ENCODE results near the gene SUSD3. TPM values are rescaled to one million over a fixed set of nuclear protein-coding genes. Genes with fewer than 3 reads are reported as not detected.

The SUSD3 gene
- polyA plus RNA-seq, 1 donor from 2014 or later, result 96.3 TPM

- H3K4me3 Mint-ChIP-seq, result peak overlapping the region in 1 of 4 donors; percentile 32
- peak overlapping the region in 2 of 3 donors; percentile 10 to 86 for H3K27ac Mint-ChIP-seq
- peaks cover 1% of the 10 kb centered on the region for H3K36me3 Mint-ChIP-seq
- no peaks in the 10 kb centered on the region for H3K27me3 Mint-ChIP-seq
- H3K9me3 Mint-ChIP-seq, result no peaks in the 10 kb centered on the region
- peaks cover 12 to 17% (median 14%) of the 10 kb centered on the region in 3 donors for H3K4me1 Mint-ChIP-seq
These were observed 61.1 kb downstream of the SUSD3 start for GRCh38 chr9:93119703-93119952.

- Mint-ChIP-seq H3K27me3 (no peaks in the 10 kb centered on the region), H3K4me3 (peak overlapping the region; percentile 9 to 85 (median 72)), H3K36me3 (peaks cover 1% of the 10 kb centered on the region), H3K9me3 (no peaks in the 10 kb centered on the region), H3K27ac (peak overlapping the region in 2 of 3 donors; percentile 10 to 86), H3K4me1 (peaks cover 10 to 17% (median 14%) of the 10 kb centered on the region in 3 donors)
These were observed 61.7 kb downstream of the SUSD3 start for GRCh38 chr9:93119953-93120845.

GRCh38 chr9:93120846-93121315 is 62.4 kb downstream of the SUSD3 start:
- Mint-ChIP-seq H3K4me3 (no peak overlapping the region), H3K36me3 (peaks cover 1% of the 10 kb centered on the region), H3K9me3 (no peaks in the 10 kb centered on the region), H3K27ac (peak overlapping the region in 1 of 3 donors; percentile 48), H3K27me3 (no peaks in the 10 kb centered on the region), H3K4me1 (peaks cover 10 to 17% (median 14%) of the 10 kb centered on the region in 3 donors)

DNA sequence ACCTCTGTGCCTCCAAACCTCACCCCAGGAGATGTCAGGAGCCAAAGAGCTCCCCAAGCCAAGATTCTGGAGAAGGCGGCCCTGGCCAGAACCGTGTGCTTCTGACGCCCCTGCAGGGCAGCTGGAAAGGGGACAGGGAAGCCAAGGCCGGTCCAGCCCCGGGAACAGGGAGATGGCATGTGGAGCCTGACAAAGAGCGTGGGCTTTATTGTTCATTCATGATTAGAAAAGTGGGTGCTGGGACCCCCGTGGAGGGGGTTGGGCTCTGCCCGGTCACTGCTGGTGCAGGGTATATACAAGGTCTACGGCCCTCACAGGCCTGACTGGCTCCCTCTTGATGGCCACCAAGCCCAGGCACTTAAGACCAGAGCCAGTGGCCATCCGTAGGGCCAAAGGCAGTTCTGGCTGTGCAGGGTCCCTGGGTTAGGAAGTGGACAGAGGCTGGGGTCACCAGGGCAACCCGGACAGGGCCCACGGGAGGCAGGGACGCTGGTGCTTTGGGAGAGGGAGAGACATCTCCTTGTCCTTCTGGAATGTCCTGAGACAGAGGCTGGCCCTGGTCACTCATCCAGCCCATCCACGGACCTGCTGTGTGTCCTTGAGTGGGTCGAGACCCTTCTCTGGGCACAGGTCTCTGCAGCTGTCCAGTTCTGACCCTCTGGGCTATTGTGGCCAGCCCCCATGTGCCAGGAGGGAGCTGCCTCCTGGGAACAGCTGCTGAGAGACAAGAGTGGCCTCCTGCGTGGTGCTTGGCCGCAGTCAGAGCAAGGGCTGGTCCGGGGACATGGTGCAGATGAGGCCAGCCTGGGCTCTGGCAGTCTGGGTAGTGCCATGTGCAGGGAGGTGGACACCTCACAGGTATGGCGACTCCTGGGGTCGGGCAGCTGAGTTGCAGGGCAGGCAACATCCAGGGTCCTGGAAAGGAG is 63.1 kb downstream of the SUSD3 start:
- Mint-ChIP-seq H3K4me1 (peaks cover 12 to 17% (median 16%) of the 10 kb centered on the region in 3 donors), H3K36me3 (peaks cover 1% of the 10 kb centered on the region), H3K4me3 (no peak overlapping the region), H3K27ac (peak overlapping the region in 1 of 3 donors; percentile 48), H3K9me3 (no peaks in the 10 kb centered on the region), H3K27me3 (no peaks in the 10 kb centered on the region)

GRCh38 chr9:93122721-93123221 is 64.3 kb downstream of the SUSD3 start:
- Mint-ChIP-seq H3K4me1 (peaks cover 15 to 17% (median 16%) of the 10 kb centered on the region in 3 donors), H3K9me3 (no peaks in the 10 kb centered on the region)

GRCh38 chr9:93123561-93124283 is 65.2 kb downstream of the SUSD3 start:
- Mint-ChIP-seq H3K4me1 (peaks cover 11 to 17% (median 16%) of the 10 kb centered on the region in 3 donors), H3K27me3 (no peaks in the 10 kb centered on the region), H3K27ac (no peak overlapping the region), H3K4me3 (no peak overlapping the region), H3K9me3 (no peaks in the 10 kb centered on the region), H3K36me3 (peaks cover 1% of the 10 kb centered on the region)

More at GRCh38 chr9:93122721-93123221, 64.3 kb downstream of the SUSD3 start:
- H3K27me3 Mint-ChIP-seq, result no peaks in the 10 kb centered on the region
- H3K36me3 Mint-ChIP-seq, result peaks cover 1% of the 10 kb centered on the region
- H3K4me3 Mint-ChIP-seq, result no peak overlapping the region
- no peak overlapping the region for H3K27ac Mint-ChIP-seq

DNA sequence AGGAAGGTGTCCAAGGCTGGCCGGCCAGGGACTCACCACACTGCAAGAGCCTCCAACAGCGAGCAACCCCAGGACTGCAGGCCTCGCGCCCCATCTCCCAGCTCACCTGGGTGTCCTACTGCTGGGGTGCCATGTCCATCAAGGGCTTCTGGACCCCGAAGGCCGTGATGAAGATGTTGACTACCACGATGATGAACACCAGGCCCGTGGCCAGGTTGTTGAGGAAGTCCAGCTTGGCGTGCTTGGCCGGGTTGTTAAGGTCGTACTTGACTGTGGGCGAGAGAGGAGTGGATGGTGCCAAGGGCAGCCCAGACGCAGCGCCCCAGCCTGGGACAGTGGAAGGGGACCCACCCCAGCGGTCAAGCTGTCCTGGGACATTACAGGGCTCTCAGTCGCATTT is 66.3 kb downstream of the SUSD3 start:
- peaks cover 1% of the 10 kb centered on the region for H3K36me3 Mint-ChIP-seq
- no peaks in the 10 kb centered on the region for H3K9me3 Mint-ChIP-seq
- no peaks in the 10 kb centered on the region for H3K27me3 Mint-ChIP-seq
- no peak overlapping the region for H3K27ac Mint-ChIP-seq
- H3K4me1 Mint-ChIP-seq, result peaks cover 6 to 14% (median 13%) of the 10 kb centered on the region in 3 donors
- H3K4me3 Mint-ChIP-seq, result no peak overlapping the region

GRCh38 chr9:93125331-93125894 is 66.9 kb downstream of the SUSD3 start:
- Mint-ChIP-seq H3K27me3 (no peaks in the 10 kb centered on the region), H3K4me1 (peaks cover under 1 to 8% (median 7%) of the 10 kb centered on the region in 3 donors), H3K27ac (no peak overlapping the region), H3K36me3 (peaks cover under 1% of the 10 kb centered on the region), H3K4me3 (peak overlapping the region in 1 of 4 donors; percentile 76), H3K9me3 (no peaks in the 10 kb centered on the region)

- Mint-ChIP-seq H3K9me3 (no peaks in the 10 kb centered on the region), H3K27ac (peak overlapping the region in 2 of 3 donors; percentile 53 to 94), H3K36me3 (no peaks in the 10 kb centered on the region), H3K4me3 (peak overlapping the region in 1 of 4 donors; percentile 76), H3K27me3 (no peaks in the 10 kb centered on the region), H3K4me1 (peaks cover 0 to 7% (median 6%) of the 10 kb centered on the region in 3 donors)
These were observed 67.8 kb downstream of the SUSD3 start for GRCh38 chr9:93126151-93126781.

- H3K27ac Mint-ChIP-seq, result no peak overlapping the region
- H3K36me3 Mint-ChIP-seq, result no peaks in the 10 kb centered on the region
- H3K27me3 Mint-ChIP-seq, result no peaks in the 10 kb centered on the region
- no peaks in the 10 kb centered on the region for H3K9me3 Mint-ChIP-seq
- H3K4me3 Mint-ChIP-seq, result peak overlapping the region in 1 of 4 donors; percentile 53
- peaks cover 0 to 7% (median 6%) of the 10 kb centered on the region in 3 donors for H3K4me1 Mint-ChIP-seq
These were observed 68.4 kb downstream of the SUSD3 start for GRCh38 chr9:93126825-93127368.

DNA sequence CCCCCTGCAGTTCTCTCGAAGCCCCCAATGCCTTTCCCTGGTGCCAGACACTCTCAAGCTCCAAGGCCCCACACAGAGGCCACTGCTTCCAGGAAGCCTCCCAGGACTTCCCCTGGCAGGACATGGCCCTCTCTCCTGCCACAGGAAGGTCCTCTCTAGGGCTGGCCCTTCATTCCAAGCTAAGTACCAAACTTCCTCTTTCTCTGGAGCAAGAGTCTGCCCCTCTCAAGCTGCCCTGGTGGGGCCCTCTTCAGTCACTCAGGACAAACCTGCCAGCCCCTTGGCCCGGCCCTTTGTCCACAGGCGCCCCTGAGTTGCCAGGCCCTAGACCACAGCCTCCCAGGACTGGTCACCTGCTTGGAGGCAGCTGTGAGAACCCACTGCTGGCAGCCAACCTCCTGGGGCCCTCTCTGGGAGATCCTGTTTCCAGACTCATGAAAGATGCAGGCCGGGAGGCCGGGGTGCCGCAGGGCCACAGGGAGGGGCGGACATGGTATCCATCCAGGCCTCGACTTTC is 69.0 kb downstream of the SUSD3 start:
- H3K9me3 Mint-ChIP-seq, result no peaks in the 10 kb centered on the region
- H3K36me3 Mint-ChIP-seq, result no peaks in the 10 kb centered on the region
- no peaks in the 10 kb centered on the region for H3K27me3 Mint-ChIP-seq
- peak overlapping the region in 1 of 4 donors; percentile 53 for H3K4me3 Mint-ChIP-seq
- no peak overlapping the region for H3K27ac Mint-ChIP-seq
- peaks cover 0 to 7% (median 6%) of the 10 kb centered on the region in 3 donors for H3K4me1 Mint-ChIP-seq

DNA sequence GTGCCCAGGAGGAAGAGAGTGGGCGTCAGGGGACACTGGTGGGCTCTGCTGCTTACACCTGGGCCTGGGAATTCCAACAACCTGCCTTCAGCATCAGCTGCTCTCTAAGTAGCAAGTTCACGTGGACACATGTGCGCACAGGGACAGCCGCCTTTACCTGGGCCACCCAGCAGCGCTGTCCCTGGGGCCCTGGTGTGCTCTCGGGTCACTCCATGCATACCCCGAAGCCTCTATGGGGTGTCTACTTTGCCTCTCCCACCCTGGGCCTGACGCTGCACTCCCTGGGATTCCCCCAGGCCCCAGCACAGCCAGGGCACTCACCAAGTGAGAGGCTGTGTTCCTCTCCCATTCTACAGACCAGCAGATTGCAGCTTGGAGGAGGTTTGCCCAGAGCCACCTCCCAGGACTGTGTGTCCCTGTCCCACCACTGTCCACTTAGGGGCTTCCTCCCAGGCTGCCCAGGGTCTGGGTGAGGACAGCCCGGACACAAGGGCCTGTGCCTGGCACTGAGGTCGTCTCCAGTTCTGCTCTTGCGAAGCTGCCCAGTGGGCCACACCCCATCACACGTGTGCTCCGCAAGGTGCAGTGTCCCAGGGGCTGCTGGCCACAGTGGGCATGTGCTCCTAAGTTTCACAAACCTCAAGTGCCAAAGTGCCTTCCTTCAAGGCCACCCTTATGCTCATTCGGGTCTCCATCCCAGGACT is 69.7 kb downstream of the SUSD3 start:
- H3K27me3 Mint-ChIP-seq, result no peaks in the 10 kb centered on the region
- no peak overlapping the region for H3K27ac Mint-ChIP-seq
- H3K4me3 Mint-ChIP-seq, result peak overlapping the region in 1 of 4 donors; percentile 10
- H3K9me3 Mint-ChIP-seq, result no peaks in the 10 kb centered on the region
- H3K4me1 Mint-ChIP-seq, result peaks cover 0 to 7% (median 6%) of the 10 kb centered on the region in 3 donors
- H3K36me3 Mint-ChIP-seq, result no peaks in the 10 kb centered on the region

All from IgD-negative memory B cell (primary cell).